ENCODE results near the gene P2RX1.

Gene P2RX1

GRCh38 chr17:3905017-3905520 is 11.2 kb downstream of the P2RX1 start:
- DNase-seq (ENCODE audit: low read depth): no peak

GRCh38 chr17:3904501-3904900 is 11.8 kb downstream of the P2RX1 start:
- DNase-seq (ENCODE audit: low read depth): no peak

GRCh38 chr17:3903881-3904290 is 12.4 kb downstream of the P2RX1 start:
- no peak for DNase-seq (ENCODE audit: low read depth)

GRCh38 chr17:3903051-3903825 is 13.0 kb downstream of the P2RX1 start:
- no peak for DNase-seq (ENCODE audit: low read depth)

- no peak for DNase-seq (ENCODE audit: low read depth)
These were observed 15.6 kb downstream of the P2RX1 start for GRCh38 chr17:3900646-3901045.

GRCh38 chr17:3897731-3898130 is 18.5 kb downstream of the P2RX1 start:
- DNase-seq (ENCODE audit: low read depth): no peak

- no peak for DNase-seq (ENCODE audit: low read depth)
These were observed 19.4 kb downstream of the P2RX1 start for GRCh38 chr17:3896968-3897235.

GRCh38 chr17:3896108-3896967 is 19.9 kb downstream of the P2RX1 start:
- no peak for DNase-seq (ENCODE audit: low read depth)

- DNase-seq (ENCODE audit: low read depth): no peak
These were observed 20.9 kb downstream of the P2RX1 start for GRCh38 chr17:3895354-3895753.

- DNase-seq (ENCODE audit: low read depth): no peak
These were observed 21.3 kb downstream of the P2RX1 start for GRCh38 chr17:3894911-3895343.

GRCh38 chr17:3894188-3894587 is 22.1 kb downstream of the P2RX1 start:
- no peak for DNase-seq (ENCODE audit: low read depth)

GRCh38 chr17:3893720-3894116 is 22.5 kb downstream of the P2RX1 start:
- DNase-seq (ENCODE audit: low read depth): no peak

- DNase-seq (ENCODE audit: low read depth): no peak
These were observed 23.1 kb downstream of the P2RX1 start, which contains the start of gene CAMKK1 for GRCh38 chr17:3893003-3893719. Gene CAMKK1, minus strand, starts transcription at chr17:3893053. Its CDS starts 7,366 bp downstream, at chr17:3885687.

GRCh38 chr17:3892095-3892998 is 23.9 kb downstream of the P2RX1 start:
- no peak for DNase-seq (ENCODE audit: low read depth)

GRCh38 chr17:3891626-3892094 is 24.6 kb downstream of the P2RX1 start:
- no peak for DNase-seq (ENCODE audit: low read depth)

GRCh38 chr17:3890878-3891219 is 25.4 kb downstream of the P2RX1 start:
- no peak for DNase-seq (ENCODE audit: low read depth)

GRCh38 chr17:3890082-3890877 is 26.0 kb downstream of the P2RX1 start:
- DNase-seq (ENCODE audit: low read depth): peak; percentile 81

- DNase-seq (ENCODE audit: low read depth): no peak
These were observed 26.8 kb downstream of the P2RX1 start for GRCh38 chr17:3889325-3890012.

GRCh38 chr17:3888343-3889171 is 27.7 kb downstream of the P2RX1 start:
- peak; percentile 81 for DNase-seq (ENCODE audit: low read depth)

Data from GM04503 (cell line).